ENCODE results near the gene TPTE2. TPM values are rescaled to one million over a fixed set of nuclear protein-coding genes. Genes with fewer than 3 reads are reported as not detected.
A peak's percentile ranks its signal among the peaks of the same experiment; 100 is the strongest.

Gene TPTE2
- total and polyA plus RNA-seq, 2 donors (not counting 1 experiment from before 2014, with no cell fraction given), result not detected

DNA sequence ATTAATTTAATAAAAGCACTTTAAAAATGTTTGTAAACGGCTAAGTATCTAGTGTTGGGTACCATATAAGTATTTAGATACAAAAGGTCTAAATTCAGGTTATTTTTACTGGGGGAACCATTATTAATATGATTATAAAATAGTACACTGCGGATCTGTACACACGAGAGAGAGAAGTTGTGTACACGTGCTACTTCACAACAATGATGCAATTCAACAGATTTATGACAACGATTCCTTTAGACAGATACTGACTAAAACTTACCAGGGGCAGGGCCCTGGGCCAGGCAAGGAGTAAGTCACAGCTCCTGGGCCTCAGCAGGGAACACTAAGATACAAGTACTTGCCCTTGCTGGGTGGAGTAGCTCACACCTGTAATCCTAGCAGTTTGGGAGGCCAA is 29.1 kb upstream of the TPTE2 start:
- Histone ChIP-seq H4K20me1 (ENCODE audit: control insufficient read depth, extremely low read depth, insufficient read depth, low read length) (no peaks in the 10 kb centered on the region), H3K4me3 (replicated peaks in 1 of 4; ENCODE audit: control extremely low read depth in 1 of 4, insufficient read depth in 1 of 4, low read depth in 3 of 4, low read length in 4 of 4) (no peak overlapping the region), H3K79me2 (ENCODE audit: control insufficient read depth, insufficient read depth, low read length) (no peaks in the 10 kb centered on the region), H3K27me3 (ENCODE audit: control insufficient read depth, insufficient read depth, low read length) (no peaks in the 10 kb centered on the region), H3K4me2 (ENCODE audit: extremely low read depth, insufficient read depth, low read length) (no peak overlapping the region), H3K9ac (ENCODE audit: insufficient read depth, low read length) (no peak overlapping the region), H2AFZ (ENCODE audit: low read length) (no peak overlapping the region), H3K36me3 (ENCODE audit: control insufficient read depth, insufficient read depth, low read length) (no peaks in the 10 kb centered on the region), H3K9me3 (ENCODE audit: control insufficient read depth, insufficient read depth, low read depth, low read length) (no peaks in the 10 kb centered on the region), H3K27ac (ENCODE audit: insufficient read depth, low read length) (no peak overlapping the region), H3K4me1 (ENCODE audit: control insufficient read depth, extremely low read depth, insufficient read depth, low read length) (no peaks in the 10 kb centered on the region)
- no peak for DNase-seq (ENCODE audit: low read depth in 2 of 2)
- TF ChIP-seq, protein P1, sequence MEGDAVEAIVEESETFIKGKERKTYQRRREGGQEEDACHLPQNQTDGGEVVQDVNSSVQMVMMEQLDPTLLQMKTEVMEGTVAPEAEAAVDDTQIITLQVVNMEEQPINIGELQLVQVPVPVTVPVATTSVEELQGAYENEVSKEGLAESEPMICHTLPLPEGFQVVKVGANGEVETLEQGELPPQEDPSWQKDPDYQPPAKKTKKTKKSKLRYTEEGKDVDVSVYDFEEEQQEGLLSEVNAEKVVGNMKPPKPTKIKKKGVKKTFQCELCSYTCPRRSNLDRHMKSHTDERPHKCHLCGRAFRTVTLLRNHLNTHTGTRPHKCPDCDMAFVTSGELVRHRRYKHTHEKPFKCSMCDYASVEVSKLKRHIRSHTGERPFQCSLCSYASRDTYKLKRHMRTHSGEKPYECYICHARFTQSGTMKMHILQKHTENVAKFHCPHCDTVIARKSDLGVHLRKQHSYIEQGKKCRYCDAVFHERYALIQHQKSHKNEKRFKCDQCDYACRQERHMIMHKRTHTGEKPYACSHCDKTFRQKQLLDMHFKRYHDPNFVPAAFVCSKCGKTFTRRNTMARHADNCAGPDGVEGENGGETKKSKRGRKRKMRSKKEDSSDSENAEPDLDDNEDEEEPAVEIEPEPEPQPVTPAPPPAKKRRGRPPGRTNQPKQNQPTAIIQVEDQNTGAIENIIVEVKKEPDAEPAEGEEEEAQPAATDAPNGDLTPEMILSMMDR (conservative IDR thresholded peaks at IDR 0.05 in 1 of 2, IDR thresholded peaks at IDR 0.05 in 1 of 2; ENCODE audit: low read depth in 1 of 2, low read length in 2 of 2), result no peak
- TF ChIP-seq EZH2 (IDR thresholded peaks at IDR 0.05; ENCODE audit: low read length, missing control alignments), result no peak

DNA sequence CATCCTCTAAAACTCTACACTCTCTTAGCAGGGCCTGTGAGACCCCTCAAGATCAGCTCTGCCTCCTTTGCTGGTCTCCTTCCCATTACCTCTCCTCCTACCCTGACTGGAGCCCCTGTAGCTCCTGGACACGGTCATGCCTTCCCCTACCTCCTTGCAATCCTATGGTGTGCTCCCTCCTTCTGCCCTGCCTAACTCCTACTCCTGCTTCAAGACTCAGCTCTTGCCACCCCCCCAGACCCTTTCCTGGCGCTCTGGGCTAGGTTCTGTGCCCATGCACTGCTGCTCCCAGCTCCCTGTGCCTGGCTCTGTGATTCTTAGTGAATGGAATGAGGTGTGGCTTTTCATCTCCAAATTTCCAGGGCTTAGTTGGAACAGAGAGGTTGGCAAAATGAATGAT is 28.0 kb upstream of the TPTE2 start:
- Histone ChIP-seq H3K79me2 (ENCODE audit: control insufficient read depth, insufficient read depth, low read length) (no peaks in the 10 kb centered on the region), H3K27ac (ENCODE audit: insufficient read depth, low read length) (no peak overlapping the region), H3K36me3 (ENCODE audit: control insufficient read depth, insufficient read depth, low read length) (no peaks in the 10 kb centered on the region), H3K4me3 (replicated peaks in 1 of 4; ENCODE audit: control extremely low read depth in 1 of 4, insufficient read depth in 1 of 4, low read depth in 3 of 4, low read length in 4 of 4) (no peak overlapping the region), H3K4me1 (ENCODE audit: control insufficient read depth, extremely low read depth, insufficient read depth, low read length) (no peaks in the 10 kb centered on the region), H4K20me1 (ENCODE audit: control insufficient read depth, extremely low read depth, insufficient read depth, low read length) (no peaks in the 10 kb centered on the region), H2AFZ (ENCODE audit: low read length) (no peak overlapping the region), H3K27me3 (ENCODE audit: control insufficient read depth, insufficient read depth, low read length) (no peaks in the 10 kb centered on the region), H3K4me2 (ENCODE audit: extremely low read depth, insufficient read depth, low read length) (no peak overlapping the region), H3K9ac (ENCODE audit: insufficient read depth, low read length) (no peak overlapping the region), H3K9me3 (ENCODE audit: control insufficient read depth, insufficient read depth, low read depth, low read length) (no peaks in the 10 kb centered on the region)
- TF ChIP-seq, protein P1 (conservative IDR thresholded peaks at IDR 0.05 in 1 of 2, IDR thresholded peaks at IDR 0.05 in 1 of 2; ENCODE audit: low read depth in 1 of 2, low read length in 2 of 2), result no peak
- DNase-seq (ENCODE audit: low read depth in 2 of 2), result no peak

DNA sequence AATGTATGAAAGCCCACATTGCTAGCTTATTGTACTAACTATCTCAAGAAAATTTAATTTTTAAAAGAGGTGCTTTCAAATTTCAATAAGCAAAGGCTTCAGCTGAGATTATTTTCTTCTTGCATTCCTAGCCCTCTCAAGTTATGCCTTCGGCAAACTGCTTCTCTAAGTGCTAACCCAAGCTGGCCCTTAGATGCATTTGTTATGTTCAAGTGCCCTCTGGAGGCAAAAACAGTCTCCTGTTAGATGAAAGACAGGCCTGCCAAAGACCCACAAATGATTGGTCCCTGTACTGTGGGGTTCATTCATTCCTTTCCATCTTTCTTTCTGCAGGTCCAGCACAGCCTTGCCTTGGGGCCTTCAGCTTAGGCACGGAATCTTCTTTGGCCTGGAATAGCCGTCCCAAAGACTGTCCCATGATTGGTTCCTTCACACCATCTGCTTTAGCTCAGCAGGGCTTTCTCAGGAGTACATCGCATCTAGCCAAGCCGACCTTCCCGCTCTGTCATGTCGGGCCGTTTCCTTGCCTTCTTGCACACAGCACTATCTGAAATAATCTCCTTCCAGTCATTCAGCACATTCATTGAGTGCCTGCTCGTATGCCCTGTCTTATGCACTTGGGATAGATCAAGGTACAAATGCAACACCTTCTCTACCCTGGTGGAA is 26.4 kb upstream of the TPTE2 start:
- no peak overlapping the region for H3K4me3 ChIP-seq (replicated peaks in 1 of 4; ENCODE audit: control extremely low read depth in 1 of 4, insufficient read depth in 1 of 4, low read depth in 3 of 4, low read length in 4 of 4)
- H3K27me3 ChIP-seq (ENCODE audit: control insufficient read depth, insufficient read depth, low read length), result no peaks in the 10 kb centered on the region
- H4K20me1 ChIP-seq (ENCODE audit: control insufficient read depth, extremely low read depth, insufficient read depth, low read length), result no peaks in the 10 kb centered on the region
- TF ChIP-seq, protein P1 (conservative IDR thresholded peaks at IDR 0.05 in 1 of 2, IDR thresholded peaks at IDR 0.05 in 1 of 2; ENCODE audit: low read depth in 1 of 2, low read length in 2 of 2), result peak; percentile 44 to 45
- no peak for TF ChIP-seq EZH2 (IDR thresholded peaks at IDR 0.05; ENCODE audit: low read length, missing control alignments)
- no peak overlapping the region for H3K9ac ChIP-seq (ENCODE audit: insufficient read depth, low read length)
- H3K4me2 ChIP-seq (ENCODE audit: extremely low read depth, insufficient read depth, low read length), result no peak overlapping the region
- no peaks in the 10 kb centered on the region for H3K79me2 ChIP-seq (ENCODE audit: control insufficient read depth, insufficient read depth, low read length)
- no peaks in the 10 kb centered on the region for H3K9me3 ChIP-seq (ENCODE audit: control insufficient read depth, insufficient read depth, low read depth, low read length)
- H3K27ac ChIP-seq (ENCODE audit: insufficient read depth, low read length), result no peak overlapping the region
- no peaks in the 10 kb centered on the region for H3K4me1 ChIP-seq (ENCODE audit: control insufficient read depth, extremely low read depth, insufficient read depth, low read length)
- peak; percentile 36 to 58 for DNase-seq (ENCODE audit: low read depth in 2 of 2)
- no peak overlapping the region for H2AFZ ChIP-seq (ENCODE audit: low read length)
- no peaks in the 10 kb centered on the region for H3K36me3 ChIP-seq (ENCODE audit: control insufficient read depth, insufficient read depth, low read length)

Measured in fibroblast of lung (primary cell).